A204.1 (cell line): Measurements from ENCODE around the gene ZNF717.
"Not testable (repeated sequence)": the region's sequence is repeated elsewhere in the genome, so short reads cannot be mapped to it uniquely, and the experiment has no call there.

Source experiments
- FAIRE-seq: peaks from 2 replicates; lab custom pipeline; 2012; peaks lifted over from hg19 to GRCh38; lab: Jason Lieb, UNC

The ZNF717 gene

GRCh38 chr3:75785081-75785755, at the start of gene ZNF717:
TSS of gene ZNF717 (minus strand) at chr3:75785549. CDS start at chr3:75783362, 2,187 bp downstream.
- not testable (repeated sequence) for FAIRE-seq

- not testable (repeated sequence) for FAIRE-seq
Measured at GRCh38 chr3:75831076-75831475, 45.7 kb upstream of the ZNF717 start.

- FAIRE-seq, result peak; percentile 94
Measured at GRCh38 chr3:75818019-75818418, 32.7 kb upstream of the ZNF717 start.

- FAIRE-seq, result not testable (repeated sequence)
Measured at GRCh38 chr3:75816287-75817180, 31.2 kb upstream of the ZNF717 start.

GRCh38 chr3:75814797-75815196, 29.4 kb upstream of the ZNF717 start:
- FAIRE-seq, result no peak

- no peak for FAIRE-seq
Measured at GRCh38 chr3:75782506-75782905, 2.8 kb downstream of the ZNF717 start.

GRCh38 chr3:75781079-75781745, 4.1 kb downstream of the ZNF717 start:
- FAIRE-seq, result no peak

- not testable (repeated sequence) for FAIRE-seq
Measured at GRCh38 chr3:75777742-75778141, 7.6 kb downstream of the ZNF717 start.

- FAIRE-seq, result not testable (repeated sequence)
Measured at GRCh38 chr3:75771631-75772030, 13.7 kb downstream of the ZNF717 start.

GRCh38 chr3:75768303-75769017, 16.9 kb downstream of the ZNF717 start:
- no peak for FAIRE-seq

GRCh38 chr3:75737831-75738493, 47.4 kb downstream of the ZNF717 start:
- FAIRE-seq, result no peak

GRCh38 chr3:75727985-75728384, 57.4 kb downstream of the ZNF717 start:
- no peak for FAIRE-seq

GRCh38 chr3:75692061-75692460, 93.3 kb downstream of the ZNF717 start:
- FAIRE-seq, result no peak

- FAIRE-seq, result no peak
Measured at GRCh38 chr3:75687323-75687722, 98.0 kb downstream of the ZNF717 start.
